Neural crest cell (in vitro differentiated cells): Measurements from ENCODE around the gene PGC. TPM values are rescaled to one million over a fixed set of nuclear protein-coding genes. Genes with fewer than 3 reads are reported as not detected.

Source experiments
- DNase-seq: peaks from one replicate; pipeline ENCODE4 v3.0.0; 2021; ENCODE audit warnings: low read depth, mixed read lengths, low spot score
- H3K27ac Mint-ChIP-seq: one replicate; pipeline ENCODE4 v1.8.0; 2021; ENCODE audit warnings: mild to moderate bottlenecking, mixed read lengths; ENCODE audit not compliant: unreplicated experiment
- H3K27me3 Mint-ChIP-seq: 2 replicates; pipeline ENCODE4 v1.8.0; 2021; ENCODE audit warnings: low read depth, mild to moderate bottlenecking, mixed read lengths
- H3K36me3 Mint-ChIP-seq: 2 replicates; pipeline ENCODE4 v1.8.0; 2021; ENCODE audit warnings: low read depth, mild to moderate bottlenecking, mixed read lengths
- H3K4me1 Mint-ChIP-seq: 2 replicates; pipeline ENCODE4 v1.8.0; 2021; ENCODE audit warnings: mixed read lengths
- H3K4me3 Mint-ChIP-seq: one replicate; pipeline ENCODE4 v1.8.0; 2021; ENCODE audit warnings: mild to moderate bottlenecking, mixed read lengths
- H3K9me3 Mint-ChIP-seq: 2 replicates; pipeline ENCODE4 v1.8.0; 2021; ENCODE audit warnings: mixed read lengths
- total RNA-seq: library from RNA; stranded (reverse); gene quantifications from 2 replicates; pipeline ENCODE4 v1.2.1, GENCODE V29; 2021
- TF ChIP-seq, protein P1 (sequence below): fragments of 200-600 bp; sonication (generic); conservative IDR thresholded peaks from 2 replicates; pipeline ENCODE4 v1.5.0; 2021; ENCODE audit warnings: antibody characterized with exemption, mild to moderate bottlenecking

Gene PGC
- total RNA-seq, 1 donor from 2014 or later = not detected

DNA sequence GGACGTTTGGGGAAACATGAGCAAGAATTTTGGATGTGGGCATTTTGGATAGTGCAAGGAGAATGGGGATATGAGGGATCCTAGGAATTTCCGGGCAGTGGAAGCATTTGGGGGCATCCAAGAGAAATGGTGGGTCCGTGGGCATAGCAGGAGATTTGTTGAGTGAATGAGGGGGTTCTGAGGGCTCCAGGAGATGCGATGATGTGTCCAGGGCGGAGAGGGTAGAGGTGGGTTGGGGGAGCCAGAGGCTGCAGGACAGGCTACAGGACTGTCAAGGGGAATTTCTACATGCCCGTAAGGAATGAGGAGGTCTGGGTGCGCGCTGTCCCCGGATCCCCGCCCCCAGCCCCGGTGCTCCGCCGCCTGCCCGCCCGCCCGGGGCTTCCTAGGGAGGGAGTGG is 32.1 kb upstream of the PGC start:
- peaks cover 6% of the 10 kb centered on the region for H3K27me3 Mint-ChIP-seq
- peak overlapping the region; percentile 79 for H3K27ac Mint-ChIP-seq
- no peaks in the 10 kb centered on the region for H3K9me3 Mint-ChIP-seq
- H3K4me3 Mint-ChIP-seq = peak overlapping the region; percentile 92
- DNase-seq = peak; percentile 10
- H3K36me3 Mint-ChIP-seq = no peaks in the 10 kb centered on the region
- TF ChIP-seq, protein P1, sequence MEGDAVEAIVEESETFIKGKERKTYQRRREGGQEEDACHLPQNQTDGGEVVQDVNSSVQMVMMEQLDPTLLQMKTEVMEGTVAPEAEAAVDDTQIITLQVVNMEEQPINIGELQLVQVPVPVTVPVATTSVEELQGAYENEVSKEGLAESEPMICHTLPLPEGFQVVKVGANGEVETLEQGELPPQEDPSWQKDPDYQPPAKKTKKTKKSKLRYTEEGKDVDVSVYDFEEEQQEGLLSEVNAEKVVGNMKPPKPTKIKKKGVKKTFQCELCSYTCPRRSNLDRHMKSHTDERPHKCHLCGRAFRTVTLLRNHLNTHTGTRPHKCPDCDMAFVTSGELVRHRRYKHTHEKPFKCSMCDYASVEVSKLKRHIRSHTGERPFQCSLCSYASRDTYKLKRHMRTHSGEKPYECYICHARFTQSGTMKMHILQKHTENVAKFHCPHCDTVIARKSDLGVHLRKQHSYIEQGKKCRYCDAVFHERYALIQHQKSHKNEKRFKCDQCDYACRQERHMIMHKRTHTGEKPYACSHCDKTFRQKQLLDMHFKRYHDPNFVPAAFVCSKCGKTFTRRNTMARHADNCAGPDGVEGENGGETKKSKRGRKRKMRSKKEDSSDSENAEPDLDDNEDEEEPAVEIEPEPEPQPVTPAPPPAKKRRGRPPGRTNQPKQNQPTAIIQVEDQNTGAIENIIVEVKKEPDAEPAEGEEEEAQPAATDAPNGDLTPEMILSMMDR = no peak
- H3K4me1 Mint-ChIP-seq = peaks cover 17% of the 10 kb centered on the region

DNA sequence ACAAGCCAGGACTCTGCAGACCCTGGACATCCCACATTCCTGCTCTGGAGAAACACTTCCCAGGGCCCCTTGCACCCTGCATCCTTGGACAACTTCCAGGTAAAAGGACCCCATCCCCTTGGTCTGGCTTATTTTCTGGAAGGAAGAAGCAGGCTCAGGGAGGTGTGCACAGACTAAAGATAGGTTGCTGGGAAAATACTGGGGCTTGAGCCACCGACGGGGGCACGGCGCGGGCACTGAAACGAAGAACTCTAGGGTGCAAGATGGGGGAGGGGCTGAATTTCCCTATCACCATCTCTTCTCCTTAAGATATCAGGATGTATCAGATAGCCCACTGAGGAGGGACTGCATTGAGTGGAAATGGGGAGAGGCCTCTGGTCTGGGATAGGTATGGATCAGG is 31.7 kb upstream of the PGC start:
- Mint-ChIP-seq H3K27ac (no peak overlapping the region), H3K4me1 (peaks cover 17% of the 10 kb centered on the region), H3K36me3 (no peaks in the 10 kb centered on the region), H3K9me3 (no peaks in the 10 kb centered on the region), H3K4me3 (peak overlapping the region; percentile 92), H3K27me3 (peaks cover 6% of the 10 kb centered on the region)
- DNase-seq = no peak
- TF ChIP-seq, protein P1 = no peak

DNA sequence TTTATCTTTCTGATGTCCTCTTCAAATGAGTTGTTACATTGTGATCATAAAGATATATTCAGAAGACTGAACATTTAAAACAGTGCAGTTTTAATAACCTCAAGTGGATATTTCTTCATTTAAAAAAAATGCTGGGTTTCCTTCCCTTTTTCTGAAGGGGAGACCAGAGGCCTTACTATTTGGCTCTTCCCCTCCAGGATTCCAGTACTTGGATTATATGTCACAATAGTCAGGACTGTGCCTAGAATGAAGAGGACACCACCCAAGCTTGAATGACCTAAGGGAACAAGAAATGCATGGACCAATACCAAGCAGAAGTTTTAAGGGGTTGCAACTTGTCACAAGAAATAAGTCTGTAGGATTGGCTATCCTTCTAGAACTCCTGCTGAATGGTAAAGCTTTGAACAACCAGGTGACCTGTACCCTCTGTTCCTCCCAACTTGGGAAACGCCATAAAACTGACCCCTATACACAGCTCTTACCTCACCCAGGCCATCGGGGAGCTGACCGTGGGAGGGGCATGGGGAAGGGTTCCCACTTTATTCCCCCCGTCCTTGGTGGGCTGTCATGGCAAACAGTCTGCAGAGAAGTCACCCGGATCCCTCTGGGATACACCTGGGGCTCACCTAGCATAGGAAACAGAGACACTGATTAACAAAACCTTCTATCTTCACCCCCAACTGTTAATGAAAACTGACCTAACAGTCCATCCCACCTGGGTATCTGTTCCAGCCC is 30.5 kb upstream of the PGC start:
- DNase-seq = no peak
- TF ChIP-seq, protein P1 = no peak
- Mint-ChIP-seq H3K27ac (no peak overlapping the region), H3K9me3 (no peaks in the 10 kb centered on the region), H3K4me3 (peak overlapping the region; percentile 92), H3K4me1 (peaks cover 17% of the 10 kb centered on the region), H3K27me3 (peaks cover 6% of the 10 kb centered on the region), H3K36me3 (no peaks in the 10 kb centered on the region)

DNA sequence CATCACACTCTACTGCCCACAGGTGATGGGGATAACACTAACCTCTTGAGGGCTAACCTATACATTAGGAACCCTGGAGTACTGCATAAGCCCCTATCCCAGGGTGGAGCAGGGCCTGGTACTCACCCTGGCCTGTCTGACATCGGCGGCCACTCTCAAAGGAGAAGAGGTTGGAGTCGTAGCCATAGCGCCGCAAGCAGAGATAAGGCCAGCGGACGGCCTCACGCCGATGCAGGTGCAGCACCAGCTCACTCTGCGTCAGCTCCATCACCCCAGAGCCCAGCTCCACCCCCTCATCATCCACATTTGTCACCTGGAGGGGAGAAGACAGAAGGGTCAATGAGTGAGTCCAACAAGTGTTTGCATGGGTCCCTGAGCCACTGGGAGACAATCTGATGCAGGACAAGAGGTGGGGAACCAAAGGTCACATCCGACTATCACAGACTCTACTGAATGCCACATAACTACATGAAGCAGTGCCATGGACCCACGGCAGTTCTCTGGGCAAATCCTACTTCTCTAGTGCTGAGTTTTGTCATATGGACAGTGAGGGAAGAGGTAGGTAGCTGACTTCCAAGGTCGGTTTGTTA is 28.2 kb upstream of the PGC start:
- H3K4me3 Mint-ChIP-seq = peak overlapping the region; percentile 12
- H3K9me3 Mint-ChIP-seq = no peaks in the 10 kb centered on the region
- DNase-seq = no peak
- no peaks in the 10 kb centered on the region for H3K27me3 Mint-ChIP-seq
- no peaks in the 10 kb centered on the region for H3K36me3 Mint-ChIP-seq
- TF ChIP-seq, protein P1 = no peak
- H3K27ac Mint-ChIP-seq = no peak overlapping the region
- H3K4me1 Mint-ChIP-seq = peaks cover 7% of the 10 kb centered on the region

GRCh38 chr6:41774841-41775240 is 27.6 kb upstream of the PGC start:
- no peak overlapping the region for H3K4me3 Mint-ChIP-seq
- H3K27me3 Mint-ChIP-seq = no peaks in the 10 kb centered on the region
- no peaks in the 10 kb centered on the region for H3K36me3 Mint-ChIP-seq

More at GRCh38 chr6:41774841-41775240, 27.6 kb upstream of the PGC start:
- TF ChIP-seq, protein P1 = no peak
- H3K9me3 Mint-ChIP-seq = no peaks in the 10 kb centered on the region
- no peak for DNase-seq
- H3K27ac Mint-ChIP-seq = no peak overlapping the region
- H3K4me1 Mint-ChIP-seq = peaks cover 7% of the 10 kb centered on the region
